Measurements from ENCODE around the gene PCSK4. TPM values are rescaled to one million over a fixed set of nuclear protein-coding genes. Genes with fewer than 3 reads are reported as not detected.

PCSK4 gene
- total RNA-seq, 1 experiment from 2014 or later = 11.1 TPM

- Histone ChIP-seq H3K4me3 (replicated peaks in 1 of 2; ENCODE audit: low read depth in 1 of 2, low read length in 2 of 2) (no peak overlapping the region), H3K36me3 (ENCODE audit: control insufficient read depth in 1 of 2, insufficient read depth in 2 of 2, low read length in 2 of 2) (no peaks in the 10 kb centered on the region), H3K27ac (ENCODE audit: low read depth, low read length) (no peak overlapping the region), H3K27me3 (ENCODE audit: insufficient read depth, low read length) (no peaks in the 10 kb centered on the region), H3K9me3 (ENCODE audit: control insufficient read depth in 1 of 2, insufficient read depth in 1 of 2, low read depth in 1 of 2, low read length in 2 of 2) (no peaks in the 10 kb centered on the region), H3K4me1 (ENCODE audit: control insufficient read depth in 1 of 2, insufficient read depth in 2 of 2, low read length in 2 of 2) (no peaks in the 10 kb centered on the region), H4K20me1 (ENCODE audit: insufficient read depth) (no peaks in the 10 kb centered on the region), H2AFZ (ENCODE audit: low read depth, low read length, poor library complexity, severe bottlenecking) (no peak overlapping the region), H3K79me2 (ENCODE audit: insufficient read depth, low read length) (no peaks in the 10 kb centered on the region), H3K4me2 (ENCODE audit: low read length) (no peak overlapping the region), H3K9ac (ENCODE audit: low read length) (no peak overlapping the region), H3K9me2 (ENCODE audit: insufficient read depth) (no peaks in the 10 kb centered on the region)
- DNase-seq (ENCODE audit: low read depth, low spot score) (no peak), ATAC-seq (no peak)
- TF ChIP-seq YY1 (IDR thresholded peaks at IDR 0.05; ENCODE audit: extremely low read depth, insufficient replicate concordance, low read depth, low read length) = no peak
- TF ChIP-seq, protein P1, sequence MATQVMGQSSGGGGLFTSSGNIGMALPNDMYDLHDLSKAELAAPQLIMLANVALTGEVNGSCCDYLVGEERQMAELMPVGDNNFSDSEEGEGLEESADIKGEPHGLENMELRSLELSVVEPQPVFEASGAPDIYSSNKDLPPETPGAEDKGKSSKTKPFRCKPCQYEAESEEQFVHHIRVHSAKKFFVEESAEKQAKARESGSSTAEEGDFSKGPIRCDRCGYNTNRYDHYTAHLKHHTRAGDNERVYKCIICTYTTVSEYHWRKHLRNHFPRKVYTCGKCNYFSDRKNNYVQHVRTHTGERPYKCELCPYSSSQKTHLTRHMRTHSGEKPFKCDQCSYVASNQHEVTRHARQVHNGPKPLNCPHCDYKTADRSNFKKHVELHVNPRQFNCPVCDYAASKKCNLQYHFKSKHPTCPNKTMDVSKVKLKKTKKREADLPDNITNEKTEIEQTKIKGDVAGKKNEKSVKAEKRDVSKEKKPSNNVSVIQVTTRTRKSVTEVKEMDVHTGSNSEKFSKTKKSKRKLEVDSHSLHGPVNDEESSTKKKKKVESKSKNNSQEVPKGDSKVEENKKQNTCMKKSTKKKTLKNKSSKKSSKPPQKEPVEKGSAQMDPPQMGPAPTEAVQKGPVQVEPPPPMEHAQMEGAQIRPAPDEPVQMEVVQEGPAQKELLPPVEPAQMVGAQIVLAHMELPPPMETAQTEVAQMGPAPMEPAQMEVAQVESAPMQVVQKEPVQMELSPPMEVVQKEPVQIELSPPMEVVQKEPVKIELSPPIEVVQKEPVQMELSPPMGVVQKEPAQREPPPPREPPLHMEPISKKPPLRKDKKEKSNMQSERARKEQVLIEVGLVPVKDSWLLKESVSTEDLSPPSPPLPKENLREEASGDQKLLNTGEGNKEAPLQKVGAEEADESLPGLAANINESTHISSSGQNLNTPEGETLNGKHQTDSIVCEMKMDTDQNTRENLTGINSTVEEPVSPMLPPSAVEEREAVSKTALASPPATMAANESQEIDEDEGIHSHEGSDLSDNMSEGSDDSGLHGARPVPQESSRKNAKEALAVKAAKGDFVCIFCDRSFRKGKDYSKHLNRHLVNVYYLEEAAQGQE (IDR thresholded peaks at IDR 0.05; ENCODE audit: low read depth) = no peak
- no peak for TF ChIP-seq ATF3 (IDR thresholded peaks at IDR 0.05)
- no peak for TF ChIP-seq EZH2phosphoT487 (IDR thresholded peaks at IDR 0.05; ENCODE audit: borderline replicate concordance)
- TF ChIP-seq CBX3 (IDR thresholded peaks at IDR 0.05; ENCODE audit: low read depth) = no peak
- TF ChIP-seq, protein P2, sequence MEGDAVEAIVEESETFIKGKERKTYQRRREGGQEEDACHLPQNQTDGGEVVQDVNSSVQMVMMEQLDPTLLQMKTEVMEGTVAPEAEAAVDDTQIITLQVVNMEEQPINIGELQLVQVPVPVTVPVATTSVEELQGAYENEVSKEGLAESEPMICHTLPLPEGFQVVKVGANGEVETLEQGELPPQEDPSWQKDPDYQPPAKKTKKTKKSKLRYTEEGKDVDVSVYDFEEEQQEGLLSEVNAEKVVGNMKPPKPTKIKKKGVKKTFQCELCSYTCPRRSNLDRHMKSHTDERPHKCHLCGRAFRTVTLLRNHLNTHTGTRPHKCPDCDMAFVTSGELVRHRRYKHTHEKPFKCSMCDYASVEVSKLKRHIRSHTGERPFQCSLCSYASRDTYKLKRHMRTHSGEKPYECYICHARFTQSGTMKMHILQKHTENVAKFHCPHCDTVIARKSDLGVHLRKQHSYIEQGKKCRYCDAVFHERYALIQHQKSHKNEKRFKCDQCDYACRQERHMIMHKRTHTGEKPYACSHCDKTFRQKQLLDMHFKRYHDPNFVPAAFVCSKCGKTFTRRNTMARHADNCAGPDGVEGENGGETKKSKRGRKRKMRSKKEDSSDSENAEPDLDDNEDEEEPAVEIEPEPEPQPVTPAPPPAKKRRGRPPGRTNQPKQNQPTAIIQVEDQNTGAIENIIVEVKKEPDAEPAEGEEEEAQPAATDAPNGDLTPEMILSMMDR (IDR thresholded peaks at IDR 0.05 in 2 of 3, conservative IDR thresholded peaks at IDR 0.05 in 1 of 3; ENCODE audit: borderline replicate concordance in 1 of 3, insufficient read depth in 1 of 3, low read depth in 2 of 3, low read length in 2 of 3) = no peak
- TF ChIP-seq, protein P3, sequence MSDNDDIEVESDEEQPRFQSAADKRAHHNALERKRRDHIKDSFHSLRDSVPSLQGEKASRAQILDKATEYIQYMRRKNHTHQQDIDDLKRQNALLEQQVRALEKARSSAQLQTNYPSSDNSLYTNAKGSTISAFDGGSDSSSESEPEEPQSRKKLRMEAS (IDR thresholded peaks at IDR 0.05) = no peak
- TF ChIP-seq ZFX (IDR thresholded peaks at IDR 0.05) = no peak
- no peak for TF ChIP-seq EZH2 (IDR thresholded peaks at IDR 0.05)
- TF ChIP-seq EGR1 (IDR thresholded peaks at IDR 0.05; ENCODE audit: low read depth) = no peak
- no peak for TF ChIP-seq RAD21 (IDR thresholded peaks at IDR 0.05; ENCODE audit: low read depth)
- no peak for TF ChIP-seq POLR2A (IDR thresholded peaks at IDR 0.05; ENCODE audit: borderline replicate concordance, extremely low read depth, insufficient read depth, insufficient read length)
- TF ChIP-seq SRF (IDR thresholded peaks at IDR 0.05; ENCODE audit: low read depth) = no peak
- no TSS peak for BruUV-seq (replicated peaks)
- ChIA-PET RAD21 (ENCODE audit: low non-redundant PET in 1 of 2, low total read pairs in 2 of 2, uncharacterized antibody in 2 of 2, unreplicated experiment in 2 of 2) (no interaction called here), POLR2A (no interaction called here), CTCF (no interaction called here)
- intact Hi-C loops (cut with micrococcal nuclease) = no loop called here
Measured at GRCh38 chr19:1528596-1529429, 38.7 kb upstream of the PCSK4 start.
